Measurements from ENCODE around the gene DGCR8.

Gene DGCR8

GRCh38 chr22:20126284-20127029 lies 46.4 kb downstream of the DGCR8 start:
- no peaks in the 10 kb centered on the region for H3K27me3 ChIP-seq (ENCODE audit: insufficient read depth, low read depth)
- H3K36me3 ChIP-seq (ENCODE audit: insufficient read depth): no peaks in the 10 kb centered on the region; the same call in 1 of the 2 replicates
- H3K4me2 ChIP-seq: no peak overlapping the region
- TF ChIP-seq, protein P1, sequence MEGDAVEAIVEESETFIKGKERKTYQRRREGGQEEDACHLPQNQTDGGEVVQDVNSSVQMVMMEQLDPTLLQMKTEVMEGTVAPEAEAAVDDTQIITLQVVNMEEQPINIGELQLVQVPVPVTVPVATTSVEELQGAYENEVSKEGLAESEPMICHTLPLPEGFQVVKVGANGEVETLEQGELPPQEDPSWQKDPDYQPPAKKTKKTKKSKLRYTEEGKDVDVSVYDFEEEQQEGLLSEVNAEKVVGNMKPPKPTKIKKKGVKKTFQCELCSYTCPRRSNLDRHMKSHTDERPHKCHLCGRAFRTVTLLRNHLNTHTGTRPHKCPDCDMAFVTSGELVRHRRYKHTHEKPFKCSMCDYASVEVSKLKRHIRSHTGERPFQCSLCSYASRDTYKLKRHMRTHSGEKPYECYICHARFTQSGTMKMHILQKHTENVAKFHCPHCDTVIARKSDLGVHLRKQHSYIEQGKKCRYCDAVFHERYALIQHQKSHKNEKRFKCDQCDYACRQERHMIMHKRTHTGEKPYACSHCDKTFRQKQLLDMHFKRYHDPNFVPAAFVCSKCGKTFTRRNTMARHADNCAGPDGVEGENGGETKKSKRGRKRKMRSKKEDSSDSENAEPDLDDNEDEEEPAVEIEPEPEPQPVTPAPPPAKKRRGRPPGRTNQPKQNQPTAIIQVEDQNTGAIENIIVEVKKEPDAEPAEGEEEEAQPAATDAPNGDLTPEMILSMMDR (conservative IDR thresholded peaks at IDR 0.05; ENCODE audit: low read depth, low read length): no peak
- no peak overlapping the region for H3K4me3 ChIP-seq (IDR thresholded peaks at IDR 0.05; ENCODE audit: insufficient read depth, low read depth, low read length)
- H4K20me1 ChIP-seq (ENCODE audit: insufficient read depth): peaks cover 12% of the 10 kb centered on the region; the same call in 1 of the 2 replicates
- no peak overlapping the region for H3K9ac ChIP-seq
- no peak overlapping the region for H2AFZ ChIP-seq (ENCODE audit: low read depth)
- H3K27ac ChIP-seq: no peak overlapping the region
- H3K4me1 ChIP-seq (ENCODE audit: low read depth, poor library complexity, severe bottlenecking): peaks cover 17% of the 10 kb centered on the region
- H3K79me2 ChIP-seq (ENCODE audit: insufficient read depth, low read depth): peaks cover 11% of the 10 kb centered on the region

DNA sequence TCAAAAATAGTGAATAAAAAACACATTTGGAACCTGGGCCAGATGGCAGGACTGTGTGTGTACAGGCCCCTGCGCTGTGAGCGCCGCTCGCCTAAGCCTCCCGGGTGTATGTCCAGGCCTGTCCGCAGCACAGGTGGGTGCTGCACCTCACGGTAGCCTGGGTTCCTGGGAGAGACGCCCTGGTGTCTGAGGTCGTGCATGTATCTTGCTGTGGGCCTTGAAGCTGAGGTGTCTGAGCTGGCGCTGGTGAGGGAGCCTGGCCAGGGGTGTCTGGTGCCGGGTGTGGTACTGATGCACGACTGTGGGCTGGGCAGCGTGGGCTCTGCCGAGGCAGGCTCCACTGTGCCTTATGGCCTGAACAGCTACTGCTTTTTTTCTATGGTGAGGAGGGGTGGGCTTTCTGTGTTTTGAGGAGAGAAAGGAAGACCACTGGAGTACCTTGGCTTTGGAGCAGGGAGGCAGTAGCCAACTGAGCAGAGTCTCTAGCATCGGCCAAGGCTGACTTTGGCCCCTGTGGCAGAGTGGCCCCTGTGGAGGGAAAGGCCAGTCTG lies 47.4 kb downstream of the DGCR8 start:
- Histone ChIP-seq H3K4me2 (no peak overlapping the region), H4K20me1 (ENCODE audit: insufficient read depth) (peaks cover 9% of the 10 kb centered on the region; the same call in 1 of the 2 replicates), H2AFZ (ENCODE audit: low read depth) (no peak overlapping the region), H3K4me1 (ENCODE audit: low read depth, poor library complexity, severe bottlenecking) (peaks cover 17% of the 10 kb centered on the region), H3K27ac (no peak overlapping the region), H3K36me3 (ENCODE audit: insufficient read depth) (no peaks in the 10 kb centered on the region; the same call in 1 of the 2 replicates), H3K27me3 (ENCODE audit: insufficient read depth, low read depth) (no peaks in the 10 kb centered on the region), H3K9ac (no peak overlapping the region), H3K4me3 (IDR thresholded peaks at IDR 0.05; ENCODE audit: insufficient read depth, low read depth, low read length) (no peak overlapping the region), H3K79me2 (ENCODE audit: insufficient read depth, low read depth) (peaks cover 3% of the 10 kb centered on the region)
- TF ChIP-seq, protein P1 (conservative IDR thresholded peaks at IDR 0.05; ENCODE audit: low read depth, low read length): no peak

GRCh38 chr22:20127869-20128618 lies 48.0 kb downstream of the DGCR8 start:
- H3K4me2 ChIP-seq: no peak overlapping the region
- TF ChIP-seq, protein P1 (conservative IDR thresholded peaks at IDR 0.05; ENCODE audit: low read depth, low read length): no peak
- no peak overlapping the region for H3K9ac ChIP-seq
- H3K4me3 ChIP-seq (IDR thresholded peaks at IDR 0.05; ENCODE audit: insufficient read depth, low read depth, low read length): no peak overlapping the region
- no peaks in the 10 kb centered on the region for H3K27me3 ChIP-seq (ENCODE audit: insufficient read depth, low read depth)
- H2AFZ ChIP-seq (ENCODE audit: low read depth): no peak overlapping the region
- peaks cover 8% of the 10 kb centered on the region; the same call in 1 of the 2 replicates for H4K20me1 ChIP-seq (ENCODE audit: insufficient read depth)
- no peaks in the 10 kb centered on the region; the same call in 1 of the 2 replicates for H3K36me3 ChIP-seq (ENCODE audit: insufficient read depth)
- H3K79me2 ChIP-seq (ENCODE audit: insufficient read depth, low read depth): peaks cover 7% of the 10 kb centered on the region
- H3K27ac ChIP-seq: no peak overlapping the region
- H3K4me1 ChIP-seq (ENCODE audit: low read depth, poor library complexity, severe bottlenecking): peaks cover 17% of the 10 kb centered on the region

- H3K4me1 ChIP-seq (ENCODE audit: low read depth, poor library complexity, severe bottlenecking): peaks cover 17% of the 10 kb centered on the region
- H3K36me3 ChIP-seq (ENCODE audit: insufficient read depth): no peaks in the 10 kb centered on the region; the same call in 1 of the 2 replicates
- TF ChIP-seq, protein P1 (conservative IDR thresholded peaks at IDR 0.05; ENCODE audit: low read depth, low read length): no peak
- H4K20me1 ChIP-seq (ENCODE audit: insufficient read depth): peaks cover 8% of the 10 kb centered on the region; the same call in 1 of the 2 replicates
- no peak overlapping the region for H2AFZ ChIP-seq (ENCODE audit: low read depth)
- H3K79me2 ChIP-seq (ENCODE audit: insufficient read depth, low read depth): peaks cover 7% of the 10 kb centered on the region
- H3K4me3 ChIP-seq (IDR thresholded peaks at IDR 0.05; ENCODE audit: insufficient read depth, low read depth, low read length): no peak overlapping the region
- H3K27me3 ChIP-seq (ENCODE audit: insufficient read depth, low read depth): no peaks in the 10 kb centered on the region
- H3K4me2 ChIP-seq: no peak overlapping the region
- no peak overlapping the region for H3K27ac ChIP-seq
- H3K9ac ChIP-seq: no peak overlapping the region
Measured at GRCh38 chr22:20128619-20128901, 48.5 kb downstream of the DGCR8 start.

Data from KMS-11 (cell line).